Activated naive CD4-positive, alpha-beta T cell treated with anti-CD3 and anti-CD28 coated beads, Interleukin-2, amount 50 U/mL, for 16 hours (primary cell): ENCODE results near the gene DAPP1.

Experiments used
- DNase-seq: peaks from one replicate; pipeline ENCODE4 v3.0.0-alpha.2; 2020

The DAPP1 gene

DNA sequence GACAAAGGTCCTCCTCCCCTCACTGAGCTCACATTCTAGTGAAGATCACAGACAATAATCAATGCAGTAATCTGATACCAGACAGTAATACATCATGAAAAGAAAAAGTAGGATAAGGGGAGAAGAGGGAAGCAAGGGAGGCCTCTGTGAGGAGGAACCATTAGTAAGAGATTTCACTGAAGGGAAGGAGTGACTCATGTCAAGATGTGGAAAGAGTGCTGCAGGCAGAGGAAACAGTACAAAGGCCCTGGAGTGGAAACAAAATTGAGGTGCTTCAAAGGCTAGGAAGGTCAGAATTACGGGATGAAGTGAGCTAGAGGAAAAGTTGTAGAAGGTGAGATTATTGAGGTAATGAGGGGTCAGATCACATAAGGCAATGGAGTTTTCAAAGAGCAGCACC is 39.5 kb downstream of the DAPP1 start:
- no peak for DNase-seq

DNA sequence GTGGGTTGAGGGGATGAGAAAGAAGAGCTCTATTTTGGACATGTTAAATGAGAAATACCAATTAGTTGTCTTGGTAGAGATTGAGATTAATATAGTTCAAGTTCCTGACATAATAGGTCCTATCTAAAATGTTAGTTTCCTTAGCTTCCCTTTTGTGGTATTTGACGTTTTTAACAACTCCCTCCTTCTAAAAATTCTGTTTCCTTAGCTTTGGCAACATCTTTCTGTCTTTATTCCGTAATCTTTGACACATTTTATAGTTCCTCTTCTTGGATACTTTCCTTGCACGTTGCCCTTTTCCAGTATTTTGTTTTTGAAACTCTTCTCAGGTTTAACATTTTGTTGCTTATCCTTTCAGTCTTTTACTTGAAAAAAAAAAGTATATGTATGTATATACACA is 40.7 kb downstream of the DAPP1 start:
- no peak for DNase-seq

DNA sequence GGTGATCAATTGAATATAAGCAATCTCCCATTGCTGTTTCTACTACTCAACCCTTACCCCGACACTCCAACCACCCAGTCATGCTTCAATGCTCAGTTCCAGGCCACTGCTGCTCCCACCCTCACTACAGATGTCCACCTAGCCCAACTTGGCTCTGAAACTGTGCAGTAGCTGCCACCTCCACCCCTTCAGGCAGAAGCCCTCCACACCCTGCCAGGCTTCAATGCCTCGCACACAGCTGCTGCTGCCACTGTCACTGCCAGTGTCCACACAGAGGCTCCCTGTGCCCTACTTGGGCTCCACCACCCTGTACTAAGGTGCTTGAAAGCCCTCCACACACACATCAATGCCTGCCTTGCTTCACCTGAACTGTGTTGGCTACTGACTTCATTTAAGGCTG is 43.0 kb downstream of the DAPP1 start:
- DNase-seq, result no peak

DNA sequence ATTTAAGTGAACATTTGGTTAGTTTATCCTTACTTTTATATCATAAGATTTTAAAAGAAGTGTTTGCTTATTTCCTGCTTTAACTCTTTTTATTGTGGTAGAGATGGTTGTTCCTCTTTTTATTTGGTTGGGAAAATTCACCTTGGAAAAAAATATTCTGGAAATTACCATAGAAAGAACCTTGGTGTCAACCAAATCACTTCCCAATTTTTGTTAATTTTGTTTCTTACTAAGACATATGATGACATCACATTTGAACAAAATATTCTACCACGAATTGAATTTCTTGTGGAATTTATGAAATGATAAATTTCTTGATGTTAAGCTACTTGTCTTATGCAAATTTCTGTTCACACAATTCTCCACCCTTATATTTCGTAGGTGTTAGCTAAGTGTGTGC is 43.9 kb downstream of the DAPP1 start:
- DNase-seq, result no peak

DNA sequence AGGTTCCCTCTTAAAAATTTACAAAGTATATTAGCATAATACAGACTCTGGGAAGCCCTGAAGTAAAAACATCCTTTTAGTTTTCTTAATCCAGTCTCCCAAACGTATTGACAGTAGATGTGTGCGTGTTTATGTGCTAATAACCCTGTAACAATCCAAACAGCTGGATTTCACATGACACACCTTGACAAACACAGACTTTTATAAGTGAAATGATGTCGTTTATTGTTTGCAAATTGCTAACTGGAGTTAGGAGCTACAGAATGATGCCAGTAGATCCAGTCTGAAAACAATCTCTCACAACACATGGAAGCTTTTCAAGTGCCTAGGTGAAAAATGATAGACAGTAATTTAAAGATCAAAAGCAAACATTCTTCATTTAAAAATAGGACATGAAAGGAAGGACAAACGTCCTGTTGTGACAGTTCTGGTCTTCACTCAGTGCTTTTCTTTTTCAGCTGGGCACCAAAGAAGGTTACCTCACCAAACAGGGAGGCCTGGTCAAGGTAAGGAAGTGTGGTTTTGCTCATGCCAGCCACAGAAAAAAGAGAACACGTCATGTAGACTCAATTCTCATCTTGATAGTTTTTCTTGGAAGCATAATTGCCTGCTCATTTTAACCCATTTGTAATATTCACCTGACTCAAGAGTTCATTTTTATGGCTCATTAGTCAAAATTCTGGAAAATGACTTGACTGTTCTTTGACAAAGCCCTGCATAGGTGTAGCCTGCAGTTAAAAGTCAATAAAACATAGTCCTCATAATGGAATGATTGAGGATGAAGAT is 44.7 kb downstream of the DAPP1 start:
- no peak for DNase-seq

DNA sequence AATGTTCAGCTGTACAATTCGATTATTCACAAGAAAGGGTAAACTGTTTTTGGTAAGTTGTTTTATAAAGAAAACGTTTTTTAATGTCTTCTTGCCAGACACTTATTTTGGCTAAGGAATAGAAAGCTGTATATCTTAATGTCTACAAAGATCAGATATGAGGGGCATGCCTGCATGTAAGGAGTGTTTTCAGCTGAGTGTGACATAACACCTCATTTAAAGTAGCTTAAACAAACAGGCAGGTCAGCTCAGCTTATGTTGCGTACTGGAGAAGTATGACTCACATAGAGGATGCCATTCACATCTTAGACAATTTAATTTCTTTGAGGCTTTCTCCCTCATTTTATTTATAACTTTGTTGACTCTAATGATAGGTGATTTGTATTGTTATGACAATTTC is 47.2 kb downstream of the DAPP1 start:
- DNase-seq, result no peak

DNA sequence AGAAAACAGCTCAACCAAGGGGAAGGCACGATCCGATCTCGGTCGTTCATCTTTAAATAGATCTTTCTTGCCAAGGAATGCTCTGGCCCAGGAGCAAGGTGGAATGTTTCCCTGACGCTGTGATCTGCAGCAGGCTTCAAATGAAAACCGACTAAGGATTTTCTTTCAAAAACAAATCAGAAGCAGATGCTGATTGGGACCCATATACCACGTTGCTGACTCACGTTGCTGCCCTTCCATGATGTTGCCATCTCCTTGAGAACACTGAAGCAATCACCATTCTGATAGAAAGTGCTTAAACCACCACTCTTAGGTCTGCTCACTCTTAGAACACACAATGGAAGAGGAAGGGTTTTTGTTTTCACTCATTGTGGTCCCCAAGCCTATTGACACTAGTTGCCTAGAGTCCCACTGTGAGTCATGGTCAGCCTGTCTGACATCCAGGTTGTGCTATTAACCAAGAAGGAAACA is 51.5 kb downstream of the DAPP1 start:
- DNase-seq, result no peak

DNA sequence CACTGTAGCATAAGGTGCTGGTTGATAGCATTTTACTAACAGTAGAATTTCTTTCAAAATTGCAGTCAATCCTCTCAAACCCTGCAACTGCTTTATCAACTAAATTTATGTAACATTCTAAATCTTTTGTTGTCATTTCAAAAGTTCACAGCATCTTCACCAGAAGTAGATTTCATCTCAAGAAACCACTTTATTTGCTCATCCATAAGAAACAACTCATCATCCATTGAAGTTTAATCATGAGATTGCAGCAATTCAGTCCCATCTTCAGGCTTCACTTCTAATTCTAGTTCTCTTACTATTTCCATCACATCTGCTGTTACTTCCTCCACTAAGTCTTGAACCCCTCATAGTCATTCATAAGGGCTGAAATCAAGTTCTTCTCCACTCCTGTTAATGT is 55.9 kb downstream of the DAPP1 start:
- no peak for DNase-seq

DNA sequence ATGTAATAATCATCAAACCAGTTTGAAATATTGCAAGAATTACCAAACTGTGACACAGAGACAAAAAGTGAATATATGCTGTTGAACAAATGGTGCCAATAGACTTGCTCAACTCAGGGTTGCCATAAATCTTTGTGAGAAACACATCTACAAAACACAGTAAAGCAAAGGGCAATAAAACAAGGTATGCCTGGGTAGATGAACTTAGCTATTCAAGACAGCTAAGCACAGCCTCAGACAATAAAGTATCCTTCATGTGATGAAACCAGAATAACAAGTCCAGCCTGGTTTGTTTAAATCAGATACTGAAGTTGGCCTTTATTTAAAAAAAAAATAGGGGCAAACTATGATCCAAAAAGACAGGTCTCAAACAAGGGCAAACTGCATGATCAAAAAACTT is 58.4 kb downstream of the DAPP1 start:
- DNase-seq, result no peak

DNA sequence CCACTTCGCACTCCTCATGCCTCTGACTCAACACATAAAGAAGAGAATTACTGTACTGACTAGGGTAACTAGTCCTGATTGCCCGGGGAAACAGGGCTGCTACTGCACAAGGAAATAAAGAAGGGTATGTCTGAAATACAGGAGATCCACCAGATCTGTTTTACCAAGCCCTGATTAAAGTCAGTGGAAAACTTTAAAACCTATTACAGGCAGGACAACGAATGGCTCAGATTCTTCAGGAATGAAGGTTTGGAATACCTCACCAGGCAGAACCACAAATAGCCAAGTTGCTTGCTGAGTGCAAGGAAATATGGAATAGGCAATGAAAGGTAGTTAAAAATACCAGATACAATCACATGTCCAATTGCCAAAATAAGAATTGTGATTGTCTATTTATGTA is 60.3 kb downstream of the DAPP1 start:
- DNase-seq, result no peak

DNA sequence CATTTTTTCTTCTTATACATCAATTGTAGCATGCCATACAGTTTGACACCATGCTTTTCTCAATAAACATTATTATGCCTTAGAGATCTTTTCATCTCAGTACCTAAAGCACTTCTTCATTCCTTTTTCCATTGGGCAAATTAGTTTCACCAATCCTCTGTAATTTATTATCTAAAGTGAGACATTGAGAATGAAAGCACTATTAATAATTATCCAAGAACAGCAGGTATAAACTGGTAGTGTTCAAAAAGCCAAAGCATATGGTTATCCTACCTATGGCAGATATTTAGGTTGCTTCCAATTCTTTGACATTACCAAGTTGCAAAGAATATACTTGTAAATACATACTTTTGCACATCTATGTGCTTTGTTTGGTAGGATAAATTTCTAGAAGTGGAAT is 62.0 kb downstream of the DAPP1 start:
- no peak for DNase-seq

DNA sequence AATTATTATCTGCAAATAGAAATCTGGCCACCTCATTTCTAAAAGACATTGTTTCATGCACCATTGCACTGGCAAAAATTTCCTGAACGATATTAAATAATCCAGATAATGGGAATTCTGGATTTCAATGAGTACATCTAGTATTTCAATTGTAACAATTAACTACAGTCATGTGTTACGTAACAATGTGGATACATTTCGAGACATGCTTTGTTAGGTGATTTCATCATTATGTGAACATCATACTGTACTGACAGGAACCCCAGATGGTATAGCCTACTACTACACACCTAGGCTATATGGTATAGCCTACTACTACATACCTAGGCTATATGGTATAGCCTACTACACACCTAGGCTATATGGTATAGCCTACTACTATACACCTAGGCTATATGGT is 62.8 kb downstream of the DAPP1 start:
- no peak for DNase-seq

DNA sequence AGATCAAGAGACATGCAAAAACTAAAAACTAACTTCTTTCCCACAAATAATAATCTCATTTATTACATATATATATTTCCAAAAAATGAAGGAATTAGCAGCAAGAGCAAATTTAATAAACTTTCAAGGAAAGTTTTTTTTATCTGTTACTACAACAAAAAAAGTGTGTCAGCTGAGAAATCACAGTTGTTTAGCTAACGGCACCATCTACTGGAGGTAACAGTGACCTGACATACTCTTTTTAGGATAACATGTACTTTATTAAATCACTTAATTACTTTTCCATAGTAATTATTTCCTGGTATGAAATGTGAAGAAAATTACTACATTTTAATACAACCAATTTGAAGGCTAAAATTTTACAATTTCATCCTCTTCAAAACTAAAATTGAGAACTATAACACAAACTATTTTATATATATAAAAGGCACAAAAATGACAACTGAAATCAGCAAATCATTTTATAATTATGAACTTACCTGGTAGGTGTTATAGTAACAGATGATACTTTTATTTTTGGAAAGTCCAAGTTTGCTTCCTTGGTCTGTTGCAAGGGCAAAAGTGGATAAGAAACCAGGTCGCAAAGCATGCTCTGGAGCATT is 68.5 kb downstream of the DAPP1 start:
- DNase-seq, result peak; percentile 17

DNA sequence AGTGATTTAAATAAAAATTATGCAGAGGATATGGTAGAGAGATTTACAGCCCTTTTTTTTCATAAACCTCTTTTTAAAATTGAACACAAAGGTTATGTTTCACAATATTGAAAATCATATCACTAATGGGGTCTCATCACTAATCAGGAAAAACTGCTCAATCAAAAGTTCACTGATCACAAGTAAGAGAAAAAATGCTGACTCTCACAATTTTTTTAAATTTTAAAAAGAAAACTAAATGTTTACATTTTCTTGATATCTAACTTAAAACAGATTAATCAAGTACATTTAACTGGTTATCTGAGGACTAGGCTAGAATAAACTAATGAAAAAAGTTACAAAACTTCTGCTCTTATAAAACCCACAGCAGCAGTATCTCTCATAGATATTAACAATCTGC is 69.1 kb downstream of the DAPP1 start:
- no peak for DNase-seq

DNA sequence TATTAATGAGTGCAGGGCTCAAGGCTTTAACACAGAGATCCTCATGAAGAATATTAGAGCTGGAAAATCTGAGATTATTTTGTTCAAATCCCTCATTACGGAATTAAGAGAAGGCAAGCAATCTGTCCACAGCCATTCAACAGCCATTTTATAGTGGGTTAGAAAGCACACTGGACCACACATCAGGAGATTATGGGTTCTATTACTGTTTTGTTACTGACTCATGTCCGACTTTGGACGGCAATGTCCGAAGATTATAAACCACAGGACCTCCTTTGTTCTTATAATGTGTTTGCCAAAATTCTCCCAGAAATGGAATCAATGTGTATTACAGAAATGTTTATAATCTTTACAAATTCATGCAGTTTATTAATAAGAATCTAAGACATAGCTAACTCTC is 69.5 kb downstream of the DAPP1 start:
- no peak for DNase-seq

DNA sequence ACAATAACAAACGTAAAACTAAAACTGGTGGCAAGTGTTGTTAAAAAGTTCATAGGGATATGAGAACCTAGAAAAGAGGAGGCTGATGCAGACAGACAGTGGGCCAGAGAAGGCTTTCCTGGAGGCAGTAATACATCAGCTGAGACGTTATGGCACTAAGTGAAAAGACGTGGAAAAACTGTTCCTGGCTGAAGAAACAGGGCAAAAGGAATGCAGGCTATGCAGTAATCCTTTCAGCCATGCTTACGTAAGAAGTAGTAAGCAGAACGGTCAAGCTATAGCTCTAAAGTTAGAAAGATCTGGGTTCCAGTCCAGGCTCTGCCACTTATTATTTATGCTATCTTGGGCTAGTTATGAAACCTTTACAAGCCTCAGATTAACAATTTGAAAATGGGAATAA is 71.2 kb downstream of the DAPP1 start:
- DNase-seq, result no peak

DNA sequence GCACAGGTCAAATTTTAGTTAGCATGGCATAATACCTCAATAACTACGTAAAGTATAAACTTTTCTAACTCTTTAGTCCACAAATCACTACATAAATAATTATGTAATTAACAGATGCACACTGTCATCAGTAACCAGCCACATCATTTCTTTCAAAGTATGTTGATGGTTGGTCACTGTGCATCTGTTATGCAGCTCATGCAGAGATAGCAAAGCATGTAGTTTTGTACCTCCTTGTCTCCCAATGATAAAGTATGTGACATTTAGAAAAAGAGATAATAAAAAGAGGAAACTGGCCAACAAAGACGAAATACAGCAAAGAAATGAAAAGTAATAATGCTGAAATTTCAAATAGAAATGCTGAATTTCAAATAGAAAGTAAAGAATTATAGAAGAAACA is 74.7 kb downstream of the DAPP1 start:
- DNase-seq, result no peak

DNA sequence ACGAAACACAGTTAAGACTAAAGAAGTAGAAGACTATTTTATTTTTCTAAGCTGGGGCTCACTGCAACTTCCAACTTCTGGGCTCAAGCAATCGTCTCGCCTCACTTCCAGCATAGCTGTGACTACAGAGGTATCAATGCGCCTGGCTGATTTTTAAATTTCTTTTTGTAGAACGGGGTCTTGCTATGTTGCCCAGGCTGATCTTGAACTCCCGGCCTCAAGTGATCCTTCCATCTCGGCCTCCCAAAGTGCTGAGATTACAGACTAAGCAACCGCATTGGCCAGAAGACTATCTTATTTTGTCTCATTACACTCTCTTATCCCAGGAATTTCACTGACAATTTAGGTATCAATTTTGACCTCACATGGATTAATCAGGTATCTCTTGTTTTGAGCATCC is 76.4 kb downstream of the DAPP1 start:
- DNase-seq, result no peak

DNA sequence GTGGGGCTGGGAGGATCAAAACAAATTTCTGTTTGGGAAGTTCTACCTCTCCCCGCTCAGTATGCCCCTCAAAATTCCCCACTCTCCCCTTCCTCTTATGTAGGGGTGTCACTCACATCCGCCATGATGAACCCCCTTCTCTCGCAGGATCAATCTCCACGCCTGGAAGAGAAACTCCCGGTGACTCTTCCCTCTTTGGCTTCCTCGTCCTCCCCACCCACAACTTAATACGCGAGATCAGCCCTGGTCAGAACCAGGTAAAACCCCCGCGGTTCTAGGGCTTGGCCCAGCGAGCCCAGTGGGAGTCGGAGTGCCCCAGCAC is 77.2 kb downstream of the DAPP1 start:
- no peak for DNase-seq

DNA sequence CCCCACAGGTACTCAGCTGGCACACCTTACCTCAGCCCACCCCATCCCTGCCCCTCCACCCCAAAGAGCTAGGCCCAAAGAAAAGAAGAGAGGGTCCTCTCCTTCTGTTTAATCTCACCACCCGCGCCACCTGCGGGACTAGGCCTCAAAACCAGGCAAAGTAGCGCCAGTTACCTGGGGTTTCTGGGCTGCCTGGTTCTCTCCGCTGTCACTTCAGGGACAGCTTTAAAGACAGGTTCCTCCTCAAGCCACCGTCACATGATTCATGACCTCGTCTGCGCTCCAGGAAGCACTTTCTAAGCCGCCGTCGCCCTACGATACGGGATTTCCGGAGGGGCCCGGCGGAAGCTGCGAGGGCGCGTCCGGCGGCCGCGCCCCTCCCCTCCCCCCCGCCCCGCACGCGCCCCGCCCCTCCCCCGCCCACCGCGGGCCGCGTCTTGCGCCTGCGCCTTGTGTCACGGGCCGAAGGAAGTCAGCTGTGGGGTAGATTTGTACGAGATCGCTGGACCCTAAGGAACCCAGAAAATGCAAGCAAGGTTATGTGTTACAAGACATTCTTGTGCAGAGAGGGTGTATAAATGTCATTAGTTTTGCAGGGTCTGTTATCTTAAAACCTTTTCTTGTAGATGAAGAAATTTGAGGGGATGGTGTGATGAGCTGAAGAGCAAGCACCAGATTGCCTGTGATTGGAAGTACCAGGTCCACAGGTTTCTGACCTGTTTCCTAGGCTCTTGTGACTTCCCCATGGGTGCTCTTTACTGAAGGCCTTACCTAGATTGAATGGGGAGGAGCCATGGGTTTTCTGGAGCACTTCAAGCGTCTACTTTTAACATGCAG is 77.8 kb downstream of the DAPP1 start, which contains the start of gene LAMTOR3:
TSS of gene LAMTOR3 (minus strand) at position 267 of the 837 bp plus-strand sequence. CDS start 464 bp downstream, outside the sequence.
- peak; percentile 88 for DNase-seq

DNA sequence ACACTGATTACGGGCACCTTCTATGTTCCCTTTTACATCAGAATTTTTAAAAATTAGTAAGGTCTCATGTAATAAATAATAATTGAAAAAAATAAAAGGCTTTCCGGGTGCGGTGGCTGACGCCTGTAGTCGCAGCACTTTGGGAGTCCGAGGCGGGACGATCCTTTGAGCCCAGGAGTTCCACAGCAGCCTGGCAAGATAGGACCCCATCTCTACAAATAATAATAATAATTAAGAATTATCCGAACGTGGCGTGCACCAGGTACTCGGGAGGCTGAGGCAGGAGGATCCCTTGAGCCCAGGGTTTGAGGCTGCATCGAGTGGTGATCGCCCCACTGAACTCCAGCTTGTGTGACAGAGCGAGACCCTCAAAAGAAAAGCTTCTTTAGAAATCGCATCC is 78.4 kb downstream of the DAPP1 start:
- no peak for DNase-seq

DNA sequence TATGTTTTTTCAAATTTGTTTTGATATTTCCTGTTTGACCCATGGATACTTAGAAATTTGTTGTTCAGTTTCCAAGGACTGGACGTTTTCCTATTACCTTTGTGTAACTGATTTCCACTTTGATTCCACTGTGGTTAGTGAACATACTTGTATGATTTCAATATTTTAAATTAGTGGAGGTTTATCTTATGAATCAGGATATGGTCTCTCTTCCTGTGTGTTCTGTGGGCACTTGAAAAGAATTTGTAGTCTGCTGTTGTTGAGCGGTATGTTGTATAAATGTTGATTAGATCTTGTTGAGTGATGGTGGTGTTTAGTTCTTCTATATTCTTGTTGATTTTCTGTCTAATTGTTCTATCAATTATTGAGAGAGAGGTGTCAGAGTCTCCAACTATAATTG is 98.8 kb downstream of the DAPP1 start:
- no peak for DNase-seq

DNA sequence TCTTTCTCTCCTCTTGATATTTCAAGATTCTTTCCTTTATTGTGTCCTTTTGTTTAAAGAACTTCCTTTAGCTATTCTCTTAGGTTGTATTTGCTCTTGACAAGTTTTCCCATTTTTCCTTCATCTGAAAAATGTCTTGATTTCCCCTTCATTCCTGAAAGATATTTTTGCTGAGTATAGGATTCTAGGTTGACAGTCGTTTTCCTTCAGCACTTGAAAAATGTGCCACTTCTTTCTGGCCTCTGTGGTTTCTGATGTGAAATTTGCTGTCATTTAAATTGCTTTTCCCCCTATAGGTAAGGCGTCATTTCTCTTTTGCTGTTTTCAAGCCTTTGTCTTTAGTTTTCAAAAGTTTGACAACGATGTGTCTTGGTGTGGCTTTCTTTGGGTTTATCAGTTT is 100.9 kb downstream of the DAPP1 start:
- no peak for DNase-seq

DNA sequence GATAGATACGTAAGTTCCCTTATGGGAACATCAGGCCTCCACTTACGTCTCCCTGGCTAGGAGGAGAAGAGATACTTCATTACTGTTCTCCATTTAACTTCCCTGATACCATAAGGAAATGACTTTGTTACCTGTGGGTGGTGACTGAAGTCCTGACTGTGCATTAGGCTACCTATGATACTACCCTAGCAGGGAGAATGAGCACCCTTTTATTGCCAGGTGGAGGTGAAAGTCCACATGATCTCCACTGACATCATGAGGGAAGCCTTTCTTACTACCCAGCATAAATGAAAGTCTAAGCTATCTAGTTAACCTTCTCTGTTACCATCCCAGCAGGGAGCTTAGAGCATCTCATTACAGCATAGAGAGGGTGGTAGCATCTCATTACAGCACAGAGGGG is 102.0 kb downstream of the DAPP1 start:
- DNase-seq, result no peak
